CD4-positive, CD25-positive, alpha-beta regulatory T cell (primary cell): ENCODE measurements around the gene ETNPPL. TPM values are rescaled to one million over a fixed set of nuclear protein-coding genes. Genes with fewer than 3 reads are reported as not detected.

Experiments
- ATAC-seq, 2 donors: fragments of 150-1000 bp; cut with Tn5 transposase; one replicate each; pipeline ENCODE4 v1.10.0; 2021; ENCODE audit warnings: low read depth in 2 of 2, moderate number of reproducible peaks in 2 of 2, moderate library complexity in 1 of 2
- DNase-seq, 3 donors: peaks; one replicate each; pipeline versions ENCODE4 v3.0.0 to v3.0.0-alpha.2; 2012 to 2022; ENCODE audit warnings: mixed read lengths in 1 of 3
- H3K27ac ChIP-seq: one replicate; pipeline ENCODE4 v1.7.0; 2013; ENCODE audit warnings: mild to moderate bottlenecking, low read length; ENCODE audit not compliant: insufficient read depth, poor library complexity, severe bottlenecking
- H3K27me3 ChIP-seq: one replicate; pipeline ENCODE4 v1.7.0; 2013; ENCODE audit warnings: low read length; ENCODE audit not compliant: control insufficient read depth, insufficient read depth
- H3K36me3 ChIP-seq: one replicate; pipeline ENCODE4 v1.7.0; 2013; ENCODE audit warnings: mild to moderate bottlenecking, low read length, moderate library complexity; ENCODE audit not compliant: control insufficient read depth, insufficient read depth
- H3K4me1 ChIP-seq: 2 replicates; pipeline ENCODE4 v1.7.0; 2013; ENCODE audit warnings: mild to moderate bottlenecking, low read length; ENCODE audit not compliant: insufficient read depth, control insufficient read depth, poor library complexity, severe bottlenecking
- H3K4me3 ChIP-seq: one replicate; pipeline ENCODE4 v1.7.0; 2013; ENCODE audit warnings: low read depth, mild to moderate bottlenecking, low read length, moderate library complexity
- H3K9me3 ChIP-seq, 2 experiments: 1 replicate in 1 of 2; 2 replicates in 1 of 2; pipeline ENCODE4 v1.7.0; 2013; ENCODE audit warnings: low read length in 2 of 2, mild to moderate bottlenecking in 1 of 2, moderate library complexity in 1 of 2; ENCODE audit not compliant: control insufficient read depth in 2 of 2
- H3K27ac Mint-ChIP-seq, 3 donors: one replicate each; pipeline ENCODE4 v1.8.0; 2020 to 2022; ENCODE audit warnings: mild to moderate bottlenecking in 3 of 3, mixed read lengths in 3 of 3, moderate library complexity in 2 of 3
- H3K27me3 Mint-ChIP-seq: one replicate; pipeline ENCODE4 v1.8.0; 2022; ENCODE audit warnings: mild to moderate bottlenecking, mixed read lengths
- H3K36me3 Mint-ChIP-seq: one replicate; pipeline ENCODE4 v1.8.0; 2020; ENCODE audit warnings: mixed read lengths
- H3K4me1 Mint-ChIP-seq, 4 donors: one replicate each; pipeline ENCODE4 v1.8.0; 2020 to 2022; ENCODE audit warnings: mixed read lengths in 4 of 4, mild to moderate bottlenecking in 1 of 4
- H3K4me3 Mint-ChIP-seq, 4 donors: one replicate each; pipeline ENCODE4 v1.8.0; 2020 to 2022; ENCODE audit warnings: mild to moderate bottlenecking in 4 of 4, mixed read lengths in 4 of 4, moderate library complexity in 3 of 4
- H3K9me3 Mint-ChIP-seq, 7 donors: one replicate each; pipeline ENCODE4 v1.8.0; 2020 to 2022; ENCODE audit warnings: mixed read lengths in 7 of 7, mild to moderate bottlenecking in 3 of 7, moderate library complexity in 2 of 7
- polyA plus RNA-seq, 4 donors: library from polyadenylated mRNA; unstranded; fragments of 300-500 nt; fragmentation: Illumina TruSeq; gene quantifications; one replicate each; pipeline ENCODE4 v1.2.3, GENCODE V29; 2021
- total RNA-seq: library from RNA; stranded (reverse); gene quantifications from one replicate; pipeline ENCODE4 v1.2.3, GENCODE V29; 2022

The ETNPPL gene
- total and polyA plus RNA-seq, 5 donors from 2014 or later, result not detected

GRCh38 chr4:108709234-108709633 is 53.6 kb downstream of the ETNPPL start:
- DNase-seq (no peak), ATAC-seq (no peak)
- H3K4me1 Mint-ChIP-seq, result no peaks in the 10 kb centered on the region
- H3K27ac ChIP-seq, result no peak overlapping the region
- no peak overlapping the region for H3K4me3 ChIP-seq
- peaks cover 10% of the 10 kb centered on the region for H3K27me3 Mint-ChIP-seq
- H3K36me3 ChIP-seq, result no peaks in the 10 kb centered on the region
- H3K9me3 ChIP-seq, result no peaks in the 10 kb centered on the region
- no peaks in the 10 kb centered on the region for H3K4me1 ChIP-seq
- H3K36me3 Mint-ChIP-seq, result no peaks in the 10 kb centered on the region
- peaks cover 0 to 7% (median 0%) of the 10 kb centered on the region in 7 donors for H3K9me3 Mint-ChIP-seq
- no peak overlapping the region for H3K27ac Mint-ChIP-seq
- no peak overlapping the region for H3K4me3 Mint-ChIP-seq
- H3K27me3 ChIP-seq, result no peaks in the 10 kb centered on the region

GRCh38 chr4:108706289-108706688 is 56.6 kb downstream of the ETNPPL start:
- no peak overlapping the region for H3K27ac Mint-ChIP-seq
- ATAC-seq (no peak), DNase-seq (no peak)
- Histone ChIP-seq H3K9me3 (no peaks in the 10 kb centered on the region), H3K27me3 (peaks cover 3% of the 10 kb centered on the region), H3K4me1 (no peaks in the 10 kb centered on the region), H3K36me3 (no peaks in the 10 kb centered on the region), H3K27ac (no peak overlapping the region), H3K4me3 (no peak overlapping the region)
- H3K4me1 Mint-ChIP-seq, result peaks cover 0 to 8% (median 0%) of the 10 kb centered on the region in 4 donors
- no peaks in the 10 kb centered on the region for H3K36me3 Mint-ChIP-seq
- H3K4me3 Mint-ChIP-seq, result no peak overlapping the region
- peaks cover 0 to 3% (median 0%) of the 10 kb centered on the region in 7 donors for H3K9me3 Mint-ChIP-seq
- H3K27me3 Mint-ChIP-seq, result peaks cover 15% of the 10 kb centered on the region

- Mint-ChIP-seq H3K4me1 (peaks cover 0 to 8% (median 0%) of the 10 kb centered on the region in 4 donors), H3K4me3 (no peak overlapping the region), H3K36me3 (no peaks in the 10 kb centered on the region), H3K27ac (no peak overlapping the region), H3K27me3 (peaks cover 36% of the 10 kb centered on the region), H3K9me3 (peaks cover 0 to 3% (median 0%) of the 10 kb centered on the region in 7 donors)
- DNase-seq, result no peak
- H3K27ac ChIP-seq, result no peak overlapping the region
- H3K9me3 ChIP-seq, result no peaks in the 10 kb centered on the region
- H3K27me3 ChIP-seq, result peaks cover 3% of the 10 kb centered on the region
- no peaks in the 10 kb centered on the region for H3K4me1 ChIP-seq
- no peaks in the 10 kb centered on the region for H3K36me3 ChIP-seq
- ATAC-seq, result no peak
- H3K4me3 ChIP-seq, result no peak overlapping the region
Measured at GRCh38 chr4:108703966-108704365, 58.9 kb downstream of the ETNPPL start.

GRCh38 chr4:108703370-108703769 is 59.5 kb downstream of the ETNPPL start:
- H3K36me3 Mint-ChIP-seq, result no peaks in the 10 kb centered on the region
- no peaks in the 10 kb centered on the region for H3K4me1 ChIP-seq
- no peak overlapping the region for H3K27ac Mint-ChIP-seq
- no peak overlapping the region for H3K4me3 Mint-ChIP-seq
- H3K27me3 ChIP-seq, result peaks cover 4% of the 10 kb centered on the region
- DNase-seq (no peak), ATAC-seq (no peak)
- peaks cover 0 to 8% (median 0%) of the 10 kb centered on the region in 4 donors for H3K4me1 Mint-ChIP-seq
- H3K27me3 Mint-ChIP-seq, result peaks cover 41% of the 10 kb centered on the region
- H3K36me3 ChIP-seq, result no peaks in the 10 kb centered on the region
- H3K9me3 Mint-ChIP-seq, result peaks cover 0 to 3% (median 0%) of the 10 kb centered on the region in 7 donors
- H3K4me3 ChIP-seq, result no peak overlapping the region
- no peak overlapping the region for H3K27ac ChIP-seq
- no peaks in the 10 kb centered on the region for H3K9me3 ChIP-seq

- Histone ChIP-seq H3K27ac (no peak overlapping the region), H3K4me3 (no peak overlapping the region), H3K4me1 (no peaks in the 10 kb centered on the region), H3K9me3 (no peaks in the 10 kb centered on the region), H3K36me3 (no peaks in the 10 kb centered on the region), H3K27me3 (peaks cover 6% of the 10 kb centered on the region)
- Mint-ChIP-seq H3K27ac (no peak overlapping the region), H3K4me3 (no peak overlapping the region), H3K27me3 (peaks cover 41% of the 10 kb centered on the region), H3K9me3 (peaks cover 0 to 3% (median 0%) of the 10 kb centered on the region in 7 donors), H3K4me1 (peaks cover 0 to 8% (median 0%) of the 10 kb centered on the region in 4 donors), H3K36me3 (no peaks in the 10 kb centered on the region)
- no peak for ATAC-seq
- no peak for DNase-seq
Measured at GRCh38 chr4:108702960-108703359, 59.9 kb downstream of the ETNPPL start.

- Mint-ChIP-seq H3K4me3 (no peak overlapping the region), H3K4me1 (peaks cover 0 to 8% (median 0%) of the 10 kb centered on the region in 4 donors), H3K27ac (no peak overlapping the region), H3K27me3 (peaks cover 35% of the 10 kb centered on the region), H3K9me3 (peaks cover 0 to 3% (median 0%) of the 10 kb centered on the region in 7 donors), H3K36me3 (no peaks in the 10 kb centered on the region)
- no peaks in the 10 kb centered on the region for H3K36me3 ChIP-seq
- no peak overlapping the region for H3K4me3 ChIP-seq
- no peaks in the 10 kb centered on the region for H3K9me3 ChIP-seq
- H3K27ac ChIP-seq, result no peak overlapping the region
- no peaks in the 10 kb centered on the region for H3K4me1 ChIP-seq
- no peak for ATAC-seq
- DNase-seq, result no peak
- peaks cover 9% of the 10 kb centered on the region for H3K27me3 ChIP-seq
Measured at GRCh38 chr4:108700081-108700757, 62.6 kb downstream of the ETNPPL start.

- no peaks in the 10 kb centered on the region for H3K36me3 Mint-ChIP-seq
- H3K27ac Mint-ChIP-seq, result no peak overlapping the region
- Histone ChIP-seq H3K27me3 (peaks cover 7% of the 10 kb centered on the region), H3K36me3 (no peaks in the 10 kb centered on the region), H3K9me3 (no peaks in the 10 kb centered on the region), H3K4me3 (no peak overlapping the region), H3K4me1 (no peaks in the 10 kb centered on the region), H3K27ac (no peak overlapping the region)
- DNase-seq (no peak), ATAC-seq (no peak)
- no peak overlapping the region for H3K4me3 Mint-ChIP-seq
- peaks cover 35% of the 10 kb centered on the region for H3K27me3 Mint-ChIP-seq
- peaks cover 0 to 1% (median 0%) of the 10 kb centered on the region in 7 donors for H3K9me3 Mint-ChIP-seq
- H3K4me1 Mint-ChIP-seq, result no peaks in the 10 kb centered on the region
Measured at GRCh38 chr4:108696160-108696559, 66.7 kb downstream of the ETNPPL start.

GRCh38 chr4:108695062-108695461 is 67.8 kb downstream of the ETNPPL start:
- H3K36me3 Mint-ChIP-seq, result no peaks in the 10 kb centered on the region
- ATAC-seq (no peak), DNase-seq (no peak)
- no peak overlapping the region for H3K4me3 Mint-ChIP-seq
- H3K27me3 Mint-ChIP-seq, result peaks cover 25% of the 10 kb centered on the region
- Histone ChIP-seq H3K4me3 (no peak overlapping the region), H3K27me3 (peaks cover 7% of the 10 kb centered on the region), H3K36me3 (no peaks in the 10 kb centered on the region), H3K27ac (no peak overlapping the region), H3K9me3 (no peaks in the 10 kb centered on the region), H3K4me1 (no peaks in the 10 kb centered on the region)
- no peak overlapping the region for H3K27ac Mint-ChIP-seq
- peaks cover 0 to 1% (median 0%) of the 10 kb centered on the region in 7 donors for H3K9me3 Mint-ChIP-seq
- no peaks in the 10 kb centered on the region for H3K4me1 Mint-ChIP-seq
